Upper lobe of right lung (tissue), 1 donor: ENCODE measurements around the gene TRPM2. TPM values are rescaled to one million over a fixed set of nuclear protein-coding genes. Genes with fewer than 3 reads are reported as not detected.
A peak's percentile ranks its signal among the peaks of the same experiment; 100 is the strongest.

ENCODE experiments used
- ATAC-seq: fragments of 200-7000 bp; cut with Tn5 transposase; one replicate; pipeline ENCODE4 v1.9.1; 2020; ENCODE audit warnings: mild to moderate bottlenecking, moderate library complexity
- DNase-seq: peaks from one replicate; pipeline ENCODE4 v3.0.0-alpha.2; 2020
- H3K27ac ChIP-seq: fragments of 200-600 bp; one replicate; pipeline ENCODE4 v1.8.0; 2022
- H3K27me3 ChIP-seq: fragments of 200-600 bp; one replicate; pipeline ENCODE4 v1.8.0; 2022; ENCODE audit warnings: mild to moderate bottlenecking
- H3K36me3 ChIP-seq: fragments of 200-600 bp; one replicate; pipeline ENCODE4 v1.8.0; 2022
- H3K4me1 ChIP-seq: fragments of 200-600 bp; one replicate; pipeline ENCODE4 v1.8.0; 2022
- H3K4me3 ChIP-seq: fragments of 200-600 bp; one replicate; pipeline ENCODE4 v1.8.0; 2022; ENCODE audit warnings: mild to moderate bottlenecking
- H3K9me3 ChIP-seq: fragments of 200-600 bp; one replicate; pipeline ENCODE4 v1.8.0; 2022
- intact Hi-C: fragments of 100-400 bp; cut with DNase I; formaldehyde crosslinking; loops from one replicate; pipeline ENCODE4 v1.11.0; 2022
- total RNA-seq: library from RNA; stranded (reverse); fragmentation: NEBNext Ultra II Directional; extraction: Animal tissue kit (Norgen Biotek cat#: 25700); gene quantifications from one replicate; pipeline ENCODE4 v1.2.1, GENCODE V29; 2021
- TF ChIP-seq, protein P1 (sequence below): fragments of 200-600 bp; IDR thresholded peaks from one replicate; pipeline ENCODE4 v1.8.0; 2022; ENCODE audit warnings: antibody characterized with exemption
- donor health status: DM: no; HTN: yes; CAD: no; lungs with severe emphysema.

The TRPM2 gene
- total RNA-seq, 1 donor from 2014 or later = 10.0 TPM

DNA sequence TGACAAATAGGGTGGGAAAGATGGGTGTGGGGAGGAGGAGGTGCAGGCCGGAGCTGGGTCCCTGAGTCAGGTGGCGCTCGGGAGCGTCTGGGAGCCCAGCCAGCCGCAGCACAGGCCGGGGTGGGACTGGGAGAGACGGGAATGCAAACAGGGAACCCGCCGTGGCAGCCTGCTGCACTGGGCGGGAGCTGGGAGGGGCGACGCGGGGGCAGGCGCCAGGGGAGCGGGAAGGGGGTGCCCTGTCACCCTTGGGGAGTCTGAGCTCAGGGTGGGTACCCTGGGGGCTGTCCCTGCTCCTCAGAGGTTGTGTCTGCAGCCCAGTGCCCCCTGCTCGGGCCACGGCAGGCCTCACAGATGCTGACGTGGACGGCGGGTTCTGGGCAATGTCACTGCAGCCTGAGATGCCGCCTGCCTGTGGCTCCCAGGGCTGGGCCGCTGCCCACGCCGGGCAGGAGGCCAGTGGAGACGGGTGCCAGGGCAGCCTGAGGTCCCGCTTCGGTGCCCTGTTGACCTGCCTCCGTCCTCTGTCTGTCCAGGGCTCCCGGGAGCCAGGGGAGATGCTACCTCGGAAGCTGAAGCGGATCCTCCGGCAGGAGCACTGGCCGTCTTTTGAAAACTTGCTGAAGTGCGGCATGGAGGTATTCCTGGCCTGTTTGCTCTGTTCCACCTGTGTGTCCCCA is 85.2 kb downstream of the TRPM2 start:
- H3K4me1 ChIP-seq = no peaks in the 10 kb centered on the region
- TF ChIP-seq, protein P1, sequence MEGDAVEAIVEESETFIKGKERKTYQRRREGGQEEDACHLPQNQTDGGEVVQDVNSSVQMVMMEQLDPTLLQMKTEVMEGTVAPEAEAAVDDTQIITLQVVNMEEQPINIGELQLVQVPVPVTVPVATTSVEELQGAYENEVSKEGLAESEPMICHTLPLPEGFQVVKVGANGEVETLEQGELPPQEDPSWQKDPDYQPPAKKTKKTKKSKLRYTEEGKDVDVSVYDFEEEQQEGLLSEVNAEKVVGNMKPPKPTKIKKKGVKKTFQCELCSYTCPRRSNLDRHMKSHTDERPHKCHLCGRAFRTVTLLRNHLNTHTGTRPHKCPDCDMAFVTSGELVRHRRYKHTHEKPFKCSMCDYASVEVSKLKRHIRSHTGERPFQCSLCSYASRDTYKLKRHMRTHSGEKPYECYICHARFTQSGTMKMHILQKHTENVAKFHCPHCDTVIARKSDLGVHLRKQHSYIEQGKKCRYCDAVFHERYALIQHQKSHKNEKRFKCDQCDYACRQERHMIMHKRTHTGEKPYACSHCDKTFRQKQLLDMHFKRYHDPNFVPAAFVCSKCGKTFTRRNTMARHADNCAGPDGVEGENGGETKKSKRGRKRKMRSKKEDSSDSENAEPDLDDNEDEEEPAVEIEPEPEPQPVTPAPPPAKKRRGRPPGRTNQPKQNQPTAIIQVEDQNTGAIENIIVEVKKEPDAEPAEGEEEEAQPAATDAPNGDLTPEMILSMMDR = no peak
- DNase-seq (peak; percentile 74), ATAC-seq (peak; percentile 55)
- no peaks in the 10 kb centered on the region for H3K27me3 ChIP-seq
- no peaks in the 10 kb centered on the region for H3K36me3 ChIP-seq
- intact Hi-C loops = no loop called here
- H3K4me3 ChIP-seq = no peak overlapping the region
- H3K9me3 ChIP-seq = no peaks in the 10 kb centered on the region
- no peak overlapping the region for H3K27ac ChIP-seq

DNA sequence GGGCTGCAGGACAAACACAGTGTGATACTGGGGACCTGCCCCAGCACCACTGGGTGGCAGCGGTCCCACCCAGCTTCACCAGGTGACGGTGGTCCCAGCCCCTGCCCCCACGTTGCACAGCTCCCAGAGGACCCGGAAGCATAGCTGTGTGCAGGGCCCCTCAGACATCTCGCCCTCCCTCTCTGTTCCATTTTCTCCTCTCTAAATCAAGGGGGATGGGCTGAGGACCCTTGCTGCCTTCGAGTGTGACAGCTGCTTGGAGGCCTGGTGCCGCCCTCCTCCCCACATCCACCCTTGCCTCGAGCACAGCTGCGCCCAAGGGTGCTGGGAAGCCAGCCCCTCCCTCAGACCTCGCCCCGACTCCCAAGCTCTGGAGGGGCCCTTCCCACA is 85.8 kb downstream of the TRPM2 start:
- TF ChIP-seq, protein P1 = no peak
- no peaks in the 10 kb centered on the region for H3K4me1 ChIP-seq
- ATAC-seq (no peak), DNase-seq (peak; percentile 49)
- no peaks in the 10 kb centered on the region for H3K27me3 ChIP-seq
- no peak overlapping the region for H3K4me3 ChIP-seq
- no peaks in the 10 kb centered on the region for H3K36me3 ChIP-seq
- H3K27ac ChIP-seq = no peak overlapping the region
- intact Hi-C loops = no loop called here
- no peaks in the 10 kb centered on the region for H3K9me3 ChIP-seq

DNA sequence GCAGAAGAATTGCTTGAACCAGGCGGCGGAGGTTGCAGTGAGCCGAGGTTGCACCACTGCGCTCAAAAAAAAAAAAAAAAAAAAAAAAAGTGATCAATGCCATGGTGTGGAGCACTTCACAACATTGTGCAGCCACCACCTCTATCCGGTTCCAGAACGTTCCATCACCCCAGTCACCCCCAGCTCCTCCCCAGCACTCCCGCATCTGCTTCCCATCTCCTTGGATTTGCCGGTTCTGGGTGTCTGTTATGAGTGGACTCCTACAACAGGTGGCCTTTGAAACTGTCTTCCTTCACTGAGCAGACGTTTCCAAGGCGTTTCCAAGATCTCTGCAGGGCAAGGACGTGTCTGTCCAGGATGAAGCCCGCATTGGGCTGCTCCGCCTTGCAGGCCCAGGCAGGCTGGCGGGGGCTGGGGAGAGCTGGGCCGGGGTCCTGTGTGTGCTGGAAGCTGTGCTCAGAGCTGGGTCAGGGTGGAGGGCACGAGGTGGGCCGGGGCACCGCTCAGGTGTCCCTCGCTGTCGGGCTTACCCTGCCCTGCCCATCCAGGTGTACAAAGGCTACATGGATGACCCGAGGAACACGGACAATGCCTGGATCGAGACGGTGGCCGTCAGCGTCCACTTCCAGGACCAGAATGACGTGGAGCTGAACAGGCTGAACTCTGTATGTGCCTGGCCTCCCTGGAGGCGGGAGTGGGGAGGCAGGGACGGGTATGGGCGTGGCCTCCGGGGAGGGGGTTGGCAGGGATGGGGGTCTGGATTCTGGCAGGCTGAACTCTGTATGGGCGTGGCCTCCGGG is 87.0 kb downstream of the TRPM2 start:
- Histone ChIP-seq H3K36me3 (no peaks in the 10 kb centered on the region), H3K4me1 (no peaks in the 10 kb centered on the region), H3K9me3 (no peaks in the 10 kb centered on the region), H3K27me3 (no peaks in the 10 kb centered on the region), H3K27ac (no peak overlapping the region), H3K4me3 (no peak overlapping the region)
- TF ChIP-seq, protein P1 = no peak
- ATAC-seq (no peak), DNase-seq (peak; percentile 52)
- intact Hi-C loops = no loop called here

DNA sequence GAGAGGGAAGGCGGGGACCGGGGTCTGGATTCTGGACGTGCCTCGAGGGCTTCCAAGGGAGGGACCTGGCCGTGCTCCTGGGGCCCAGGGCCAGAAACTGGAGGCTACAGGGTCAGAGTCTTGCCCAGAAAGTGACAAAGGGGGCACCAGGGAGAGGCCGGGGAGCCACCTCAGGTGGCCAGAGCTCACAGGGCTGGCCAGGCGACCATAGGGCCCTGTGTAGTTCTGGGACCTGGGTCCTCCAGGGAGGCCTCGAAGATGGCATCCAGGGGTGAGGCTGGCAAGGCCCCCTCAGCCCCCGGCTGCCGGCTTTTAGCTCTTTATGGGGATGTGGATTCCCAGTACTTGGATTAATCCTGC is 87.6 kb downstream of the TRPM2 start:
- Histone ChIP-seq H3K36me3 (no peaks in the 10 kb centered on the region), H3K27me3 (no peaks in the 10 kb centered on the region), H3K9me3 (no peaks in the 10 kb centered on the region), H3K4me3 (no peak overlapping the region), H3K27ac (no peak overlapping the region), H3K4me1 (no peaks in the 10 kb centered on the region)
- ATAC-seq (no peak), DNase-seq (no peak)
- intact Hi-C loops = no loop called here
- TF ChIP-seq, protein P1 = no peak

DNA sequence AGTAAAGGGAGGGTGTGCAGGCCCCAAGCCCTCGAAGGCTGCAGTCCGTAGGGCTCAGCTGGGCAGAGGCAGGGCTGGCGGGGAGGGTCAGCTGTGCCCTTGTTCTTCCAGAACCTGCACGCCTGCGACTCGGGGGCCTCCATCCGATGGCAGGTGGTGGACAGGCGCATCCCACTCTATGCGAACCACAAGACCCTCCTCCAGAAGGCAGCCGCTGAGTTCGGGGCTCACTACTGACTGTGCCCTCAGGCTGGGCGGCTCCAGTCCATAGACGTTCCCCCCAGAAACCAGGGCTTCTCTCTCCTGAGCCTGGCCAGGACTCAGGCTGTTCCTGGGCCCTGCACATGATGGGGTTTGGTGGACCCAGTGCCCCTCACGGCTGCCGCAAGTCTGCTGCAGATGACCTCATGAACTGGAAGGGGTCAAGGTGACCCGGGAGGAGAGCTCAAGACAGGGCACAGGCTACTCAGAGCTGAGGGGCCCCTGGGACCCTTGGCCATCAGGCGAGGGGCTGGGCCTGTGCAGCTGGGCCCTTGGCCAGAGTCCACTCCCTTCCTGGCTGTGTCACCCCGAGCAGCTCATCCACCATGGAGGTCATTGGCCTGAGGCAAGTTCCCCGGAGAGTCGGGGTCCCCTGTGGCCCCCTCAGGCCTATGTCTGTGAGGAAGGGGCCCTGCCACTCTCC is 88.3 kb downstream of the TRPM2 start:
- no peaks in the 10 kb centered on the region for H3K9me3 ChIP-seq
- H3K4me1 ChIP-seq = no peaks in the 10 kb centered on the region
- H3K36me3 ChIP-seq = no peaks in the 10 kb centered on the region
- H3K27me3 ChIP-seq = no peaks in the 10 kb centered on the region
- TF ChIP-seq, protein P1 = no peak
- DNase-seq = peak; percentile 63
- ATAC-seq = no peak
- H3K4me3 ChIP-seq = no peak overlapping the region
- H3K27ac ChIP-seq = no peak overlapping the region
- intact Hi-C loops = no loop called here
